Measurements from ENCODE around the gene GOLGA7B. TPM values are rescaled to one million over a fixed set of nuclear protein-coding genes. Genes with fewer than 3 reads are reported as not detected.

GOLGA7B gene
- total RNA-seq, 4 donors from 2014 or later: 12.0 to 27.9 (median 19.4) TPM

DNA sequence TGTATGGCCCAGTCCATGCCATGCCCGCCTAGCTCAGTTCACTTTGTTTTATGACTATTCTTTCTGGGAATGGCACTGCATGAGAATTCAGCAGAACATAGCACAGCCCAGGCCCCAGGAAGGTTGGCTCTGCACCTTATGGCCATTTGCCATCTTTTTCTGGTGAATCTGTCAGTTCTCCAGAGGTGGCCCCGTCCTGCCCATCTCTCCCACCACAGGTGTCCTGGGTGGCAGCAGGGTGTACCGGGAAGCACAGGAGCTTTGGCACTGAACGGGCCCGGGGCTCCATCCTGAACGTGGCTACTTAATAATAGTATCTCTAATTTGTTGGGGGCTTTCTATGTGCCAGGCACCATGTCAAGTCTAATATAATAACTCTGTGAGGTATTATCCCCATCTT lies 24.7 kb downstream of the GOLGA7B start:
- H3K36me3 ChIP-seq: no peaks in the 10 kb centered on the region
- H3K9me3 ChIP-seq: no peaks in the 10 kb centered on the region
- peaks cover 37% of the 10 kb centered on the region for H3K4me1 ChIP-seq
- H3K4me3 ChIP-seq: no peak overlapping the region
- TF ChIP-seq CTCF (IDR thresholded peaks at IDR 0.05) (no peak), POLR2A (IDR thresholded peaks at IDR 0.05) (no peak), POLR2AphosphoS5 (IDR thresholded peaks at IDR 0.05) (no peak), EP300 (IDR thresholded peaks at IDR 0.05) (no peak)
- peak overlapping the region; percentile 48 for H3K27ac ChIP-seq
- 52% methylated on average over 6 of the region's 6 CpGs for WGBS
- DNase-seq (ENCODE audit: low spot score in 2 of 2): no peak
- H3K27me3 ChIP-seq: no peaks in the 10 kb centered on the region

GRCh38 chr10:97875391-97875790 lies 25.7 kb downstream of the GOLGA7B start:
- WGBS: 43% methylated on average over 7 of the region's 7 CpGs
- H3K27me3 ChIP-seq: no peaks in the 10 kb centered on the region
- TF ChIP-seq EP300 (IDR thresholded peaks at IDR 0.05) (no peak), POLR2AphosphoS5 (IDR thresholded peaks at IDR 0.05) (no peak), CTCF (IDR thresholded peaks at IDR 0.05) (no peak), POLR2A (IDR thresholded peaks at IDR 0.05) (no peak)
- no peak overlapping the region for H3K4me3 ChIP-seq
- DNase-seq (ENCODE audit: low spot score in 2 of 2): no peak
- H3K27ac ChIP-seq: no peak overlapping the region
- H3K36me3 ChIP-seq: no peaks in the 10 kb centered on the region
- peaks cover 32% of the 10 kb centered on the region for H3K4me1 ChIP-seq
- no peaks in the 10 kb centered on the region for H3K9me3 ChIP-seq

- no peaks in the 10 kb centered on the region for H3K36me3 ChIP-seq
- DNase-seq (ENCODE audit: low spot score in 2 of 2): no peak
- no peak overlapping the region for H3K27ac ChIP-seq
- 58% methylated on average over 4 of the region's 4 CpGs for WGBS
- TF ChIP-seq POLR2A (IDR thresholded peaks at IDR 0.05) (no peak), POLR2AphosphoS5 (IDR thresholded peaks at IDR 0.05) (no peak), EP300 (IDR thresholded peaks at IDR 0.05) (no peak), CTCF (IDR thresholded peaks at IDR 0.05) (no peak)
- H3K9me3 ChIP-seq: no peaks in the 10 kb centered on the region
- H3K4me1 ChIP-seq: peaks cover 32% of the 10 kb centered on the region
- H3K4me3 ChIP-seq: no peak overlapping the region
- H3K27me3 ChIP-seq: no peaks in the 10 kb centered on the region
Observed at GRCh38 chr10:97876402-97876801, 26.8 kb downstream of the GOLGA7B start.

- peaks cover 17% of the 10 kb centered on the region for H3K4me1 ChIP-seq
- H3K27me3 ChIP-seq: no peaks in the 10 kb centered on the region
- no peaks in the 10 kb centered on the region for H3K9me3 ChIP-seq
- H3K27ac ChIP-seq: no peak overlapping the region
- H3K36me3 ChIP-seq: no peaks in the 10 kb centered on the region
- WGBS: 95% methylated on average over 5 of the region's 5 CpGs
- no peak overlapping the region for H3K4me3 ChIP-seq
- DNase-seq (ENCODE audit: low spot score in 2 of 2): no peak
- no peak for TF ChIP-seq CTCF (IDR thresholded peaks at IDR 0.05)
- no peak for TF ChIP-seq EP300 (IDR thresholded peaks at IDR 0.05)
- TF ChIP-seq POLR2A (IDR thresholded peaks at IDR 0.05): no peak
- no peak for TF ChIP-seq POLR2AphosphoS5 (IDR thresholded peaks at IDR 0.05)
Observed at GRCh38 chr10:97879241-97879640, 29.6 kb downstream of the GOLGA7B start.

DNA sequence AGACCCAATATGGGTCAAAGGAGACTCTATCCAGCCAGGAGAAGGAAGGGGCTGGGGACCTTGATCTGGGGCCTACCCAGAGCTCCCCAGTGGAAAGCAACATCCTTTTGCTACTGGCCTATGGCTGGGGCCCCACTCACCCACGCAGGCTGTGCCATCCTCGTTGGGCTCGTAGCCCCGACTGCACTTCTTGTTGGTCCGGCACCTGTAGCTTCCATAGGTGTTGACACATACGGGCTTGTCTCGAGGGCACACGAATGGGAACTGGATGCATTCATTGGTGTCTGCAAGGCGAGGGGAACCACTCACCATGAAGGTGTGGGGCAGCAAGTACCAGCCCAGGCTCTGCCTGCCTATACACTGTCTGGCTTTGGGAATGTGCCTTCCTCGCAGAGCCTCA lies 30.5 kb downstream of the GOLGA7B start:
- no peak for DNase-seq (ENCODE audit: low spot score in 2 of 2)
- Histone ChIP-seq H3K4me1 (peaks cover 8% of the 10 kb centered on the region), H3K27me3 (no peaks in the 10 kb centered on the region), H3K4me3 (no peak overlapping the region), H3K9me3 (no peaks in the 10 kb centered on the region), H3K27ac (no peak overlapping the region), H3K36me3 (no peaks in the 10 kb centered on the region)
- TF ChIP-seq EP300 (IDR thresholded peaks at IDR 0.05): no peak
- TF ChIP-seq POLR2A (IDR thresholded peaks at IDR 0.05): no peak
- TF ChIP-seq POLR2AphosphoS5 (IDR thresholded peaks at IDR 0.05): no peak
- no peak for TF ChIP-seq CTCF (IDR thresholded peaks at IDR 0.05)
- 99% methylated on average over 7 of the region's 10 CpGs for WGBS
